G401 (cell line): ENCODE data around the gene ZCCHC2. TPM values are rescaled to one million over a fixed set of nuclear protein-coding genes. Genes with fewer than 3 reads are reported as not detected.

Experiments
- DNase-seq: peaks from one replicate; pipeline ENCODE4 v3.0.0-alpha.2; 2015; ENCODE audit warnings: low spot score
- in situ Hi-C: cut with HindIII; loops from 2 replicates; pipeline ENCODE4 v1.10.0; 2016; ENCODE audit warnings: low sequenced_read_pairs, mixed read lengths
- total RNA-seq: library from RNA; depleted of rRNA; stranded (reverse); fragments of >200 nt; shearing (Covaris generic); gene quantifications from 2 replicates; pipeline ENCODE4 v1.2.3, GENCODE V29; 2014

The ZCCHC2 gene
- total RNA-seq, 1 experiment from 2014 or later, result 27.0 TPM

DNA sequence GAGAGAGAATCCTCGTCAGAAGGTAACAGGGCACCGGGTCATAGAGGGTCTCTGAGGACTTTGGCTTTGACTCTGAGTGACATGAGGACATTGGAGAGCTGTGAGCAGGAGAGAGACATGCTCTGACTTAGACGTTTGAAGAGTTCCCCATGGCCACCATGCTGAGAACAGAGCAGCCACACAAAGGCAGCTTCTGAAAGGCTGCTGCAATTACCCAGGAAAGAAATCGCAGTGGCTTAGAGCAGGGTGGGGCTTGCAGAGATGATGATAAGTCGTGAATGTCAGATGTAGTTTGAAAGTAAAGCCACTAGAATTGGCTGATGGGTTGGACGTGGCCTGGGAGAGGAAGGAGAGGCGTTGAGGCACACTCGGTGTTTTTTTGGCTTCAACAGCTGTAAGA lies 79.0 kb downstream of the ZCCHC2 start:
- DNase-seq, result no peak
- in situ Hi-C loops, result no loop called here

DNA sequence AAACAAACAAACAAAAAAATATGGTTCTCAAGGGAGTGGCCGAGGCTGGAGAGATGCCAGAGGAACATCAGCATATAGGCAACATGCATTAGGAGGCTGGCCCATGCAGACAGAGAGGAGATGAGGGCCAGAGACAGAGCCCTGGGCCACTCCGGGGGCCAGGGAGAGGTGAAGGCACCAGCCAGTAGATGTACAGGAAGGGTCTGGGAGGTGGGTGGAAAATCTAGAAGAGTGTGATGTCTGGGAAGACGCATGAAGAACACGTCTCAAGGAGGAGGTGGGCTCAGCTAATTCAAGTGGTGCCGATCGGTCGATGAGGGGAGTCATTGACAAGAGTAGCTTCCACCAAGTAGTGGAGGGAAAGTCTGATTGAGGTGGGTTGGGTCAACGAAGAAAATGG lies 79.9 kb downstream of the ZCCHC2 start:
- no peak for DNase-seq
- in situ Hi-C loops, result no loop called here

DNA sequence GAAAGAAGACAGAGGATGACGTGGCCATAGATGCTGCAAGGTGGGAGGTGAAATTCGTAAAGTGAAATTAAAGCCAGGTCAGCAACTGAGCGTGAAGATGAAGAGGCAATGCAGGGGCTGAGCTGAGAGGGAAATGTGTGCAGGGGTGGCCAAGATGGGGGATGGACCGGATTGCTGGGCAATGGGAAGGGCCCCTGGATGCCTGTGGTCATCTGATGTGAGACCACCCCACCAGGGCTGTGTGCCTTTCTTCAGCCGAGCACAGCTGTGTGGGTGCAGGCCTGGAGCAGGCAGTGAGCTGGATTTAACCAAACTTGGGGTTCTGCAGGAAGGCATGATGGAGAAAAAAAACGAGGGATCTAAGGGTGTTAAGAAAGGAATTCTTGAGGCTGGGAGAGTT lies 80.4 kb downstream of the ZCCHC2 start:
- no peak for DNase-seq
- in situ Hi-C loops, result no loop called here

DNA sequence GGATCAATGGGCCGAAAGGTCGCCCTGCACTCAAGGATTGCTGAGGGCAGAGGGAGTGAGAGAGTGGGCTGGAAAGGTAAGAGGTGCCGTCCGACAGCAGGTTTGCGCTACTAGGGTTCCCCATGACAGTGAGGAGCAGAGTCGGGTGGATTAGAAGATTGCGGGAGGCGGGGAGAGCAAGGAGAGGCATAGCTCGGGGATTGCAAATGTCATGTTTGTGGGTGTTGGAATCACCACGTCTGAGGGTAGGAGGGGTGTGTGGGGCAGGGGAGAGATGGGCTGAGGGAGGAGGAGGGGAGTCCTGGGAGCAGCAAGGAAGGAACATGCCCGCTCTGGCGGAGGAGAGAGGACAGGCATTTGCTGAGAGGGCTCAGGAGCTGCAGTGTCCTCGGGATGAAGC lies 81.2 kb downstream of the ZCCHC2 start:
- in situ Hi-C loops, result no loop called here
- no peak for DNase-seq

DNA sequence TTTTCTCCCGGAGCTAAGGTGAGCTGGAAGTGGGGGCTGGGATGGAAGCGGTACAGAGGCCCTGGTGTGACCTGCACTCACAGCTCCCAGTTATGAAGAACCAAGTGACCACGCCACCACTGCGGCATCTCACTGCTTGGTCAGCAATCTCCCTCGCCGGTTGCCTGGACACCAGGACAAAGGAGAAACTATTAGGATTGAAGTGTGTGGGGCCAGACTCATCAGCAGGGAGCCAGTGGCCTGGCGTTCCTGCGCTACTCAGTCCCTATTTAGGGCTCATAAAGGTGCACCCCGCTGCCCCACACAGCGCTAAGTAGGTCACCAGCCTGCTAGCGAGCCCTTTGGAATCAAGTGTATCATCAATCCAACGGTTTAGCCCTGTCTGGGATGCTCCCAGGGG lies 82.9 kb downstream of the ZCCHC2 start:
- no peak for DNase-seq
- in situ Hi-C loops, result no loop called here

DNA sequence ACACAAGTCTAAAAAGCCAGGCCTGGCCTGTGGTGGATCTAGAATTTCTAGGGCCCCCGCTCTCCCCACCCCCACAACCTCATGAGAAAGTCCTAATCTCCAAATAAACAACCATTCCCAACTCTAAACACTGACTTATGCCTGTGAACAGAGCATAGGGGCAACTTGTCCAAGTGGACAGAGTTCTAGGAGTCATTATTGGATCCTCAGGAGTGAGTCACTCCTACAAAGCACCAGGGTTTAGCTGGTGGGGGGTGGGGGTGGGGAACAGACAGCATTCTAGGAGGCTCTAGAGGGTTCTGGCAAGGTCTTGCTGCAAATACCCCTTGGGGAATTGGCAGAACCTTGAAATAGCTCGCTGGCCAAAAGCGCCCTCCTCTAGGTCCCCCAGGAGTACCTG lies 83.3 kb downstream of the ZCCHC2 start:
- in situ Hi-C loops, result no loop called here
- no peak for DNase-seq

DNA sequence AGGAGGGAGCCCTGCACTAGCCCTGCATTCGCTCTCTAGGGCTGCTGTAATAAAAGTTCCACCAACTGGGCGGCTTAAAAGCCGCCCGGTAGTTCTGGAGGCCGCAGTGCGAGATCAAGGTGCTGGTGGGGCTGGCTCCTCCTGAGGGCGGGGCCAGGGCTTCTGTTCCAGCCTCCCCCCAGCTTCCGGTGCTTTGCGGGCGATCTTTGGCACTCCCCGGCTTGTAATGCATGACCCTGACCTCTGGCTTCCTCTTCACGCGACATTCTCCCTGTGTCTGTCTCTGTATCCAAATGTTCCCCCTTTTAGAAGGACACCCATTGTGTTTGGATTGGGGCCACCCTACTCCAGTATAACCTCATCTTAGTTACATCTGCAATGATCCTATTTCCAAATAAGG lies 84.5 kb downstream of the ZCCHC2 start:
- in situ Hi-C loops, result no loop called here
- DNase-seq, result no peak

DNA sequence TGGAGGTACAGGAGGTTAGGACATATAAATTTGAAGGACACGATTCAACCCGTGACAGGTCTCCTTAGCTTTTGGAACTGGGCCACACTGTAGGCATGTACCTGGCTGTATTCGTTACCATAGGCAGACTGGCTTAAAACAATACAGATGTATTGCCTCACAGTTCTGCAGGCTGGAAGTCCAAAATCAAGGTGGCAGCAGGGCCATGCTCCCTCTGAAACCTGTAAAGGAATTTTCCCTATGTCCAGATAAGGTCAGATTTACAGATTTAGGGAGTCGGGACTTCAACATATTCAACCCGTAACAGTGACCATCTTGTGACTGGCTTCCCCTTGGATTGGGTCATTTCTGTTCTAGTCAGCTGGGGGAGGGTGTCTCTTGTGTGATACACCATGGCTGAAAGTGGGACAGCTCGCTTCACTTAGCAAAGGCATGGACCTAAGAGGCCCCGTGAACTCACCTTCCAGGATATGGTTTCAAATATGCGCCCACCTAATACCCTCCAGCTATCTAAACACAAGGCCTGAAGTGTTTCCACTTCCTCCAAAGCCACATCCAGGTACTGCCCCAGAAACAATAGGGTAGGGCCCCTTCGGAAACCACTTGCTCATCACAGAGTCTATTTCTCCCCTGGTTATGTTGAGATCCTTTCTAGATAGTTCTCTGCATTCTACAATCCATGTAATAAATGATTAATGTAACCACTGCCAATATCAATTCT lies 85.0 kb downstream of the ZCCHC2 start:
- in situ Hi-C loops, result no loop called here
- DNase-seq, result no peak

DNA sequence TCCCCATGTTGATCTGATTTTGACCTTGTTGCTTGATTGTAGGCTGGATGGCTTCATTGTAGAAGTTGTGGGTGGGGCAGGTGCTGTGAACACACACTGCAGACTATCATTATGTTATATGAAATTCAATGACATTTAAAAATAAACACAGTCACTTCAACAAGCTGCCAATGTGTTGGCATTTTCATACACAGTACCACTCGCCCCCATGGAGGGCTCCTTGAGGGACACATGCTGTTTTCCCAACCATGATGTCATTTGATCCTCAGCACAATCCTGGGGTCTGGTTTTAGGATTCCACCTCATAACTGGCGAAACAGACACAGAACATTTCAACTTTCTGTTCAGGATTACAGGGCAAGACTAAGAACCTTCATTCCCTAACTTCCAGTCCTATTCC lies 86.9 kb downstream of the ZCCHC2 start:
- DNase-seq, result no peak
- in situ Hi-C loops, result no loop called here

DNA sequence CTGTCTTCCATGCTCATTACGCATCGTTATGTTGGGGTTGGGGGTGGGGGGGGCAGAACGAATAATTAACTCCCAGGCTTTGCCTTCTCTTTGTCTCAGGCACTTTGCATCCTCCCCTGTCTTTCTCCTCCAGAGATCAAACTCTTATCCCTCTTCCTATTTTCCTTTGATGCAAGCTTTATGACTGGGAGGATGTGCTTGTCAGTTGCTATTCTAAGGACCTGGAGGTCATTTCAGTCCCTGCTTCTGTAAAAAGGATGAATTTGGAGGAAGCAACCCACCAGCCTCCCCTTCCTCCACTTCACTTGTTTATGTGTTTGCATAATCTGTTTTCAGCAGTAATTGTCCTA lies 87.5 kb downstream of the ZCCHC2 start:
- in situ Hi-C loops, result no loop called here
- no peak for DNase-seq

DNA sequence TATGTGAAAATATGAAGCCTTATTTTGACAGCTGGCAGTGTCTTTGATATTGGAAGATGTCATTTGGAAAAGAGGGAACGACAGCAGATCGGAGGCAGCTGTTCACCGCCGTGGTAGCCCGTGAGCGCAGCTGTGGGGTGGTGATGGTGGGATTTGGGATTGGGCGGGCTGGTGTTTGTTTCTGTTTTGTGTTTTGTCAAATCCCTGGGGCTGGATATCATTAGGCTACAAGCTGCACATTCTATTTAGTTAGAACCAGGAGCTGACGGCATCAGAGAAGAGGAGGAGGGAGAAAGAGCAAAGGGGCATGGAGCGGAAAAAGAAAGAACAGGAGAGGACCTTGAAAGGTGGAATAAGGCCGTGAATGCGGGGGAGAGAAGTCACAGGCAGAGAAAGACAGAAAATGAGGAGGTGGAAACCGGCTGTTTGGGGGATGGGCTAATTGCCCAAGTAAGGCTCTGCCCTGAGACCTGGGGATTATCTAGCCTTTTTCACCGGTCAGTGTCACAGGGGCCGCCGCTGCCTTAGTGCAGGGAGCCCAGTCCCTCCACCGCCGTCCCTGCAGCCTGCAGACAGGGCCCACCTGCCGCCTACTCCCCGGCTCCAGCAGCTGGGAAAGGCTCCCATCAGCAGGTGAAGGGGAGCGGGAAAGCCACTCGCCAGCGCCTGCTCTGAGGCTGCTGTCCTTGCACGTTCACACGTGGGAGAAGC lies 88.0 kb downstream of the ZCCHC2 start:
- in situ Hi-C loops, result no loop called here
- no peak for DNase-seq

DNA sequence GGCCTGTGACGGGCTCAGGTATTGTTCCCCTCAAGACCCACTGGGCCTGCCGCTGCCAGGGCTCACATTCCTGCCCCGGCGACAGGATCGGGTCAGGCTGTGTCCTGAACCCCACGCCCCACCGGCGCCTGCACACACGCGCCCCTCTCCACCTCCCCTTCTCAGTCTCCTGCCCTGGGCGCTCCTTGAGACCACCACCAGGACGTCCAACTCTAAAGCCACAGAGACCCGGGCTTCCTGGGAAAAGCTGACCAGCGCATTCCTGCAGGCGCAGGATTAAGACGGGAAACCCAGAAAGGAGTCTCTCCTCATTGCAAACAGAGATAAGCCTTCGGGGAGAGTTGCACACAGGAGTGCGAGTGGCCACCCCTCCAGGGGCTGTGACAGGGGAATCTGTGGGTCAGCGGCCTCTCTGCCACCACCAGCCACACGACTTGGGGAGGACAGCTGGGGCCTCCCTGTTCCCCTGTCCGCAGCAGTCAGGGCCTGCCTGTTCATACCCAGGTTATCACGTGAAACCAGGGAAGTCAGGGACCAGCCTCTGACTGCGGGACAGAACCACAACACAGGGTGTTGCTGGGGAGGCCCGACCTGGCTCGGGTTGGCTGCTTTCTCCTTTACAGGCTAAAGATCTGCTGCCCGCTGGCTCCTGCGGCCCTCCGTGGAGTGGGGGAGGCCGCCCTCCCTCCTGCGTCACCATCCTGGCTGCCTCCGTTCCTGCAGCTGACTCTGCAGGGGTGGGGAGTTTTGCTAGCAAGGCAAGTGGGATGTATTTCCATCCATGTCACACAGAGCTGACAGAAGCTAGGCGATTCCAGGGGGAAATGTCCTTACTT lies 88.8 kb downstream of the ZCCHC2 start:
- no peak for DNase-seq
- in situ Hi-C loops, result no loop called here

DNA sequence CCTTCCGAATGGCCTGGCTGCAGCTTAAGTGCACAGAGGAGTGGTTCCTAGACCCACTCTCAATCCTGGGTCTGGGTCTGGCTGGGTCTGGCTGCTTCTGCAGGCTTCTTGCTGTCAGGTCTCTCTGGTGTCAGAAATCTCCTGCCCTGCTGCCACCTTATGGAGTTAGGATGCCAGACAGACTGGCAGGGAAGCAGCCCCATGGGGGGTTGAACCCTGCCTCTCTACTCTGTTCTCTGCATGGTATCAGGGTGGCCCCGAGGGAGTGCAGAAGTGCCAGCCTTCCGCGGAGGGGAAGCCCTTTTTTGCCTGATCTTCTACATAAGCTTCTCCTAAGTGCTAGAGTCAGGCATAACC lies 89.4 kb downstream of the ZCCHC2 start:
- no peak for DNase-seq
- in situ Hi-C loops, result no loop called here

DNA sequence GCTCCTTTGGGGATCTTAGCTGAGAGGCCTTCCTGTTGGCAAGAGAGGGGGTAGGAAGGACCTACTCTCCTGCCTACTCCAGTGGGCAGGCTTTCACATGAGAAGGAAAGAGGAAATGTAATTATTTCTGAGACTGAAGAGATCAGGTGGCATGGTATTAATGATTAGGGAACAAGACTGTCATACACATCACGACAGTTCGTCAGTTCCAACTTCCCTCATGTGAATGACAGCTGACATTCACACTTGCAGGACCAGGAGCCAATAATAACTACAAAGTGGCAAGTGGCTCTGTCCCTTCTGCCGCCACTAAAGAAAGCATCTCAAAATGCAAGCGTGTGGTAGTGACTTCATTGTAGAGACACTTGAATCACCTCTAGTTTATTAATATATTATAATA lies 90.0 kb downstream of the ZCCHC2 start:
- in situ Hi-C loops, result no loop called here
- DNase-seq, result no peak

DNA sequence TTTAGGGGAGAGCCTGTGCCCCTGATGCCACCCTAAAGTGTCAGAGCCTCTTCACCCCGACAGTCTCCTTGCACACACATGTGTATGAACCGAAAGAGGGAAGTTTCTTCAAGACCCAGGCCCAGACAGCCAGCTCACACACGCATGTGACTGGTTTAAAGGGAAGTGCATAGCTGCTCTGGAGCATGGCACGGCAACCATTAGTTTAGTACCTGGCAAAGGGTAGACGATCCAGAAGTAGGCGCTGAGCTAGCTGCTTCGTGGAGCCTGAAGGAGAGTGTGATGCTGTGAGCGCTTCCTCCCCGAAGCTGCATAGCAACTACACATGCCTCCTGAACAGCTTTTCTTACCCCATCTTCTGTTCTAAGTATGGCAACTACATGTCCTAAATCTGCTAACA lies 91.7 kb downstream of the ZCCHC2 start:
- in situ Hi-C loops, result no loop called here
- DNase-seq, result no peak

DNA sequence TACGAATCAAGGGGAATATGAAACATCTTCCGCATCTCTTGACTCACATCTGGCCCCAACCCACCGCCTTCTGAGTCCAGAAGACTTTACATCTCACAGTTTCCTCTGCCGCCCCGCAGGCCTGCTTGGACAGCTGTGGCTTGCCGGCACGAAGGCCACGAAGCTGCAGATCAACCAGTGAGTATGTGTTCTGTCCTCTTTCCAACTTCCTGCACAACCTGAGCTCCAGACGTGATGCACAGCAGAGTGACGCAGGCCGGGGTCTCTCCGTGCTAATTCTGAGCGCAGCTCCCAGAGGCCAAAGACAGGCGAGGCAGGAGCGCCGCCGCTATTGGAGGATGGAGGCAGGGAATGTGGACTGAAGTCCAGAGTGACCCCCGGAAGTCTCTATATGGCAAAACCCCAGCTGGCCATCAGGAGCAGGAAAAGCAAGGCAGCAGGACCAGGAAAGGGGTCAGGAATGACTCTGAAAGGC lies 93.5 kb downstream of the ZCCHC2 start:
- in situ Hi-C loops, result no loop called here
- DNase-seq, result no peak

DNA sequence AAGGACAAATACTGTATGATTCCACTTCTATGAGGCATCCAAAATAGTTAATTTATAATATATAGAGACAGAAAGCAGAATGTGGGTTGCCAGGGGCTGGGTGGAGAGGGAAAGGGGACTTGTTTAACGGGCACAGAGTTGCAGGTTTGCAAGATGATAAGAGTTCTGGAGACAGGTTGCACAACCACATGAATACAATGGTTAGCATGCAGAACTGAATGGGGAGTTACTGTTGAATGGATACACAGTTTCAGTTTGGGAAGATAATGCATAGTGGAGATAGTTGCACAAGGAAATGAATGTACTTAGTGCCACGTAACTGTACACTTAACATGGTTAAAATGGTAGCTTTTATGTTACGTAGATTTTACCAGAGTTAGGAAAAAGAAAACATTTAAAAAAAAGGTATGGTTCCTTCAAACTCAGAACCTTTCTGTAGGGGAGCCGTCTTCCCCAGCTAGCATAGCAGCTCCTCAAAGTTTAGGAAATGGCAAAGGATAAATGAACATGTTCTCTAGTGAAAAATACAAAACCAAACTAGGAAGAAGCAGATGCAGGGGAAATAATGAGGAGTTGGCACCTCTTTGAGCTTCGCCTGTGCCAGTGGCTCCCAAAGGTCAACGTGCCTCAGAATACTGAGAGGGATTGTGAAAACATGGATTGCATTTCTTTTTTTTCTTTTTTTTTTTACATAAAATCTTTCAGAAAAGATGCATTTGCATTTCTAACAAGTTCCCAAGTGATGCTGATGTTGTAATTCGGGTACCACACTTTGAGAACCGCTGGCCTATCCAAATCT lies 95.2 kb downstream of the ZCCHC2 start:
- in situ Hi-C loops, result no loop called here
- DNase-seq, result no peak

DNA sequence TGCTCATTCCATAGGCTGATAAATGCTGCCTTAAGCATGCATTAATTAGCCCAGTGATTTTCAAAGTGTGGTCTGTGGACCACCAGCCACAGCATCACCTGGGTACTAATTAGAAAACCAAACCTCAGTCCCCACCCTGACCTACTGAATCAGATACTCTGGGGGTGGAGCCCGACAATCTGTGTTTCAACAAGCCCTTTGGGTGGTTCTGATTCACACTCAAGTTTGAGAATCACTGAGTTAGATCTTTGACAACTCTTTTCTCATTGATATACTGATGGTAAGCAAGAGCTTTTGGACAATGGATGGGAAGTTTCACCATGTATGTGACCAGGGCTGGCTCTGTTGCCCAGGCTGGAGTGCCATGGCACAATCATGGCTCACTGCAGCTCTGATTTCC lies 95.9 kb downstream of the ZCCHC2 start:
- in situ Hi-C loops, result no loop called here

DNA sequence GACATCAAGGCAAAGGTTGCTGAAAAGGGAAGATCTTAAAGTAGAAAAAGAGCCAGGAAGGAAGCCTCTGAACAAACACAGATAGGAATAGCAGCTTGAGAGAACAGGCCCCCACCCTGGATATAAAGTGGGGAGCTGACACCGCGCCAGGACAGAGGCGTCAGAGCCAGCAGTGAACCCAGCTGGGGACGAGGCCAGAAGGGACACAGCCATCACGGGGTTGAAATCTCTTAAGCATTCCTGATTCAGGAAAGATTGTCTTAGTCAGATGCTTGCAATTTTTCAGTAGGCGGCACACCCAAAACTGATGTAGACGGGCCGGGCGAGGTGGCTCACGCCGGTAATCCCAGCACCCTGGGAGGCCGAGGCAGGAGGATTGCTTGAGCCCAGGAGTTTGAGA lies 98.7 kb downstream of the ZCCHC2 start:
- in situ Hi-C loops, result no loop called here
- no peak for DNase-seq

More for the DNA sequence above, 95.9 kb downstream of the ZCCHC2 start:
- no peak for DNase-seq

DNA sequence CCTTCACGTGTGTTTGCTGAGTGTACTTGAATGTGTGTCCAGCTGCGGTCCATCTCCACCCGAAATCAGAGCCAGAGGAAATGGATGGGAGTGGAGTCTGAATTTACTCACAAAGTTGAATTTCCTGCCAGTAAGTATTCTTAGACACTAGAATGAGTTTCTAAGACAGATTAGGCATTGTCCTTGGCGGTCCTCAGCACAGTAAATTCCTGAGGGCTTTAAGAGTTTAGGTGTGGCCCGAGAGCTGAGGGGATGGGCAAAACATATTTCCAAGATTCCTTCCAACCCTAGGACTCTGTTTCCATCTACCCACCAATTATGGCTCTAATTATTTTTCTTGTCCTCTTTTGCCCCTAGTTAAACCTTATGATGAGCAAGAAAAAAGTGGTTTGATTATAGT lies 102.2 kb downstream of the ZCCHC2 start:
- no peak for DNase-seq
- in situ Hi-C loops, result no loop called here
